Measurements from ENCODE around the gene NTM.

- no peak for TF ChIP-seq POLR2AphosphoS5 (IDR thresholded peaks at IDR 0.05; ENCODE audit: low read depth, low read length)
- TF ChIP-seq TAF1 (IDR thresholded peaks at IDR 0.05; ENCODE audit: borderline replicate concordance, low read depth, low read length) = no peak
- TF ChIP-seq POLR2A (IDR thresholded peaks at IDR 0.05; ENCODE audit: low read depth, low read length) = no peak
These were observed 787.7 kb downstream of the NTM start for GRCh38 chr11:132158091-132158490.

Measured in GM12892 (cell line).